Body of pancreas (tissue), 4 donors: ENCODE data around the gene SYNE2.

Experiments
- POLR2A ChIP-seq, 3 donors: fragments of 450-650 bp; IDR thresholded peaks; one replicate each; pipeline ENCODE4 v1.6.1; 2016; ENCODE audit warnings: antibody characterized with exemption in 3 of 3, mild to moderate bottlenecking in 2 of 3
- TF ChIP-seq, protein P1 (sequence below), 7 experiments: fragments of 450-650 bp in 4 of 7; fragments of 200-600 bp in 3 of 7; sonication (generic) in 3 of 7; IDR thresholded peaks; one replicate each; pipeline ENCODE4 v1.5.1; 2016 to 2019; ENCODE audit warnings: antibody characterized with exemption in 7 of 7

DNA sequence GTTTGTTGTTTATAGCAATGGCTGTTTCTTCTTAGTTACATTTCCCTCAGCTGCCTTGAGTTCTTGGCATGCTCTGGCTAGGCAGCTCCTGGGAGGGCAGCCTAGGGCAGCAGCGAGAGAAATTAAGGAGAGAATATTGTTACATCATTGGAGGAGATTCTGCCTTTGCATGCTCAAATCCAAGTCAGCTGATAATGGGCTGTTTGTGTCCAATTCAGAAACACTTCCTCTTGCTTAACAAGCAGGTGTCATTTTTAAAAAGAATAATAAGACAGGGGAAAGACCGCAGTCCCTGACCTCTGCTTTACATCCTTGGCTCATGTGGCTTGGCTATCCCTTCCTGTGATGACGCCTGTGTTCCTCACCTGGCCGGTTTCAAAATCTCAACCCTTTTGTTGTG lies 364.5 kb downstream of the SYNE2 start:
- TF ChIP-seq, protein P1, sequence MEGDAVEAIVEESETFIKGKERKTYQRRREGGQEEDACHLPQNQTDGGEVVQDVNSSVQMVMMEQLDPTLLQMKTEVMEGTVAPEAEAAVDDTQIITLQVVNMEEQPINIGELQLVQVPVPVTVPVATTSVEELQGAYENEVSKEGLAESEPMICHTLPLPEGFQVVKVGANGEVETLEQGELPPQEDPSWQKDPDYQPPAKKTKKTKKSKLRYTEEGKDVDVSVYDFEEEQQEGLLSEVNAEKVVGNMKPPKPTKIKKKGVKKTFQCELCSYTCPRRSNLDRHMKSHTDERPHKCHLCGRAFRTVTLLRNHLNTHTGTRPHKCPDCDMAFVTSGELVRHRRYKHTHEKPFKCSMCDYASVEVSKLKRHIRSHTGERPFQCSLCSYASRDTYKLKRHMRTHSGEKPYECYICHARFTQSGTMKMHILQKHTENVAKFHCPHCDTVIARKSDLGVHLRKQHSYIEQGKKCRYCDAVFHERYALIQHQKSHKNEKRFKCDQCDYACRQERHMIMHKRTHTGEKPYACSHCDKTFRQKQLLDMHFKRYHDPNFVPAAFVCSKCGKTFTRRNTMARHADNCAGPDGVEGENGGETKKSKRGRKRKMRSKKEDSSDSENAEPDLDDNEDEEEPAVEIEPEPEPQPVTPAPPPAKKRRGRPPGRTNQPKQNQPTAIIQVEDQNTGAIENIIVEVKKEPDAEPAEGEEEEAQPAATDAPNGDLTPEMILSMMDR (IDR thresholded peaks at IDR 0.05), result no peak
- TF ChIP-seq POLR2A (IDR thresholded peaks at IDR 0.05), result no peak
